Fibroblast of lung (primary cell): Measurements from ENCODE around the gene ADGRB3. TPM values are rescaled to one million over a fixed set of nuclear protein-coding genes. Genes with fewer than 3 reads are reported as not detected.

Experiments used
- DNase-seq, 2 donors: peaks; one replicate each; pipeline versions ENCODE4 v3.0.0 to v3.0.0-alpha.2; 2010; ENCODE audit warnings: low read depth in 2 of 2
- H2AFZ ChIP-seq: 2 replicates; pipeline ENCODE4 v1.5.1; 2012; ENCODE audit warnings: low read length, control low read depth, inconsistent platforms
- H3K27ac ChIP-seq: 2 replicates; pipeline ENCODE4 v1.5.1; 2011; ENCODE audit warnings: low read length, control low read depth; ENCODE audit not compliant: insufficient read depth
- H3K27me3 ChIP-seq: 2 replicates; pipeline ENCODE4 v1.5.1; 2011; ENCODE audit warnings: mild to moderate bottlenecking, low read length; ENCODE audit not compliant: control insufficient read depth, insufficient read depth
- H3K36me3 ChIP-seq: 2 replicates; pipeline ENCODE4 v1.5.1; 2011; ENCODE audit warnings: low read length; ENCODE audit not compliant: control insufficient read depth, insufficient read depth
- H3K4me1 ChIP-seq: 2 replicates; pipeline ENCODE4 v1.5.1; 2011; ENCODE audit warnings: low read length; ENCODE audit not compliant: control insufficient read depth, insufficient read depth; ENCODE audit errors: extremely low read depth
- H3K4me2 ChIP-seq: 2 replicates; pipeline ENCODE4 v1.5.1; 2011; ENCODE audit warnings: low read length, control low read depth; ENCODE audit not compliant: insufficient read depth; ENCODE audit errors: extremely low read depth
- H3K4me3 ChIP-seq, 4 experiments: fragments of 200-600 bp in 1 of 4; sonication (generic) in 1 of 4; replicated peaks in 1 of 4; 2 replicates each; pipeline ENCODE4 v1.5.1; 2011 to 2016; ENCODE audit warnings: low read length in 4 of 4, low read depth in 3 of 4, mild to moderate bottlenecking in 3 of 4, control low read depth in 2 of 4, inconsistent platforms in 1 of 4, mixed read lengths in 1 of 4; ENCODE audit not compliant: insufficient read depth in 1 of 4; ENCODE audit errors: control extremely low read depth in 1 of 4
- H3K79me2 ChIP-seq: 2 replicates; pipeline ENCODE4 v1.5.1; 2012; ENCODE audit warnings: mild to moderate bottlenecking, low read length, inconsistent platforms; ENCODE audit not compliant: control insufficient read depth, insufficient read depth
- H3K9ac ChIP-seq: 2 replicates; pipeline ENCODE4 v1.5.1; 2011; ENCODE audit warnings: mild to moderate bottlenecking, low read length, control low read depth; ENCODE audit not compliant: insufficient read depth
- H3K9me3 ChIP-seq: 2 replicates; pipeline ENCODE4 v1.5.1; 2012; ENCODE audit warnings: low read depth, low read length; ENCODE audit not compliant: control insufficient read depth, insufficient read depth
- H4K20me1 ChIP-seq: 2 replicates; pipeline ENCODE4 v1.5.1; 2011; ENCODE audit warnings: low read length; ENCODE audit not compliant: control insufficient read depth, insufficient read depth; ENCODE audit errors: extremely low read depth
- EZH2 ChIP-seq: IDR thresholded peaks from 2 replicates; pipeline ENCODE4 v1.5.1; 2012; ENCODE audit warnings: low read length, control low read depth, mild to moderate bottlenecking; ENCODE audit errors: missing control alignments
- polyA plus RNA-seq, 2 donors: library from polyadenylated mRNA; depleted of rRNA in 1 of 2; stranded (reverse) in 1 of 2; unstranded in 1 of 2; fragments of >200 nt; gene quantifications; 2 replicates each; pipeline ENCODE4 v1.2.1, GENCODE V29; 2011 to 2012; ENCODE audit warnings: missing spikeins in 1 of 2
- total RNA-seq: library from RNA; depleted of rRNA; stranded (reverse); fragments of >200 nt; gene quantifications from 2 replicates; pipeline ENCODE4 v1.2.1, GENCODE V29; 2014
- TF ChIP-seq, protein P1 (sequence below), 2 donors: IDR thresholded peaks in 1 of 2; conservative IDR thresholded peaks in 1 of 2; 1 replicate in 1 of 2; 2 replicates in 1 of 2; pipeline ENCODE4 v1.5.1; 2011 to 2012; ENCODE audit warnings: low read length in 2 of 2, control low read depth in 1 of 2, inconsistent platforms in 1 of 2, low read depth in 1 of 2, mild to moderate bottlenecking in 1 of 2

Gene ADGRB3
- total and polyA plus RNA-seq, 2 donors (not counting 1 experiment from before 2014, with no cell fraction given): 0.33 TPM; not detected in 1

DNA sequence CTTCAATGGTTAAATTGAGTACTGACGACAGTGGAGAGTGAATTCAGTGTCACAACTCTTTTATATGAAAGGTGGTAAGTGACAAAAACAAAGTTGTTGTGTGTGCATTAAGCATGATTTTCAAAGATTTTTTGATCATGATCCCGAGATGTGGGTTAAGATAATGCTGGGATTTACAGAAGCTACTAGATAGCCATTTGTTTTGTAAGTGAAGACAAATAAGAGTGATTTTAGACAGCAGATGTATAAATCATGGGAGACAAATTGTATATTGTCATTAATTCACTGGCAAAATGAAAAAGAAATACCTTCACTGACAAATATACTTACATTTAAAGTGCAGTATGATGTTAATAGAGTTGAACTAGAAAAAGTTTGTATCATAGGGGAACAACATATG lies 6.1 kb downstream of the ADGRB3 start:
- no peak for TF ChIP-seq EZH2
- TF ChIP-seq, protein P1, sequence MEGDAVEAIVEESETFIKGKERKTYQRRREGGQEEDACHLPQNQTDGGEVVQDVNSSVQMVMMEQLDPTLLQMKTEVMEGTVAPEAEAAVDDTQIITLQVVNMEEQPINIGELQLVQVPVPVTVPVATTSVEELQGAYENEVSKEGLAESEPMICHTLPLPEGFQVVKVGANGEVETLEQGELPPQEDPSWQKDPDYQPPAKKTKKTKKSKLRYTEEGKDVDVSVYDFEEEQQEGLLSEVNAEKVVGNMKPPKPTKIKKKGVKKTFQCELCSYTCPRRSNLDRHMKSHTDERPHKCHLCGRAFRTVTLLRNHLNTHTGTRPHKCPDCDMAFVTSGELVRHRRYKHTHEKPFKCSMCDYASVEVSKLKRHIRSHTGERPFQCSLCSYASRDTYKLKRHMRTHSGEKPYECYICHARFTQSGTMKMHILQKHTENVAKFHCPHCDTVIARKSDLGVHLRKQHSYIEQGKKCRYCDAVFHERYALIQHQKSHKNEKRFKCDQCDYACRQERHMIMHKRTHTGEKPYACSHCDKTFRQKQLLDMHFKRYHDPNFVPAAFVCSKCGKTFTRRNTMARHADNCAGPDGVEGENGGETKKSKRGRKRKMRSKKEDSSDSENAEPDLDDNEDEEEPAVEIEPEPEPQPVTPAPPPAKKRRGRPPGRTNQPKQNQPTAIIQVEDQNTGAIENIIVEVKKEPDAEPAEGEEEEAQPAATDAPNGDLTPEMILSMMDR (conservative IDR thresholded peaks at IDR 0.05 in 1 of 2, IDR thresholded peaks at IDR 0.05 in 1 of 2; ENCODE audit: low read depth in 1 of 2, low read length in 2 of 2): no peak
- H2AFZ ChIP-seq: no peak overlapping the region

DNA sequence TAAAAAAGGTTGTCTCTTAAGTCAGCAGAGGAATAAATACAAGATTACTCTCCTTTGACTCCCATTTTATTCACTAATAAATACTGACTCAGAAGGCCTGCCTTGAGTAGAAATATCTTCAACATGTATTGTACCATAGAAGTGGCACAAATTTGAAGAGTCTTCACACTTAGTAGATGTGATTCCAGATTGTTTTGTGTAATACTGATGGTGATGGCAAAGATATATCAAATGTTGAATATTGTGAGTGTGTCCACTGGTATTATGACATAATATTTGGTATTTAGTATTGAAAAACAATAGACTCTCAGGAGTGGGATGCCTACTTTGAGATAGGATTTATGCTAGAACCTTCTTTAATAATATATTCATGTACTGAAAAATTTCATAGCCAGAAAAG lies 7.0 kb downstream of the ADGRB3 start:
- Histone ChIP-seq H3K9ac (no peak overlapping the region), H3K9me3 (no peaks in the 10 kb centered on the region), H3K27me3 (no peaks in the 10 kb centered on the region), H3K79me2 (no peaks in the 10 kb centered on the region), H3K4me1 (no peaks in the 10 kb centered on the region), H2AFZ (no peak overlapping the region), H4K20me1 (no peaks in the 10 kb centered on the region), H3K4me3 (no peak overlapping the region), H3K27ac (no peak overlapping the region), H3K4me2 (no peak overlapping the region), H3K36me3 (no peaks in the 10 kb centered on the region)
- no peak for DNase-seq
- TF ChIP-seq EZH2: no peak
- TF ChIP-seq, protein P1 (conservative IDR thresholded peaks at IDR 0.05 in 1 of 2, IDR thresholded peaks at IDR 0.05 in 1 of 2; ENCODE audit: low read depth in 1 of 2, low read length in 2 of 2): no peak

More for the DNA sequence above, 6.1 kb downstream of the ADGRB3 start:
- H3K9me3 ChIP-seq: no peaks in the 10 kb centered on the region
- no peak overlapping the region for H3K27ac ChIP-seq
- DNase-seq: no peak
- H3K4me1 ChIP-seq: no peaks in the 10 kb centered on the region
- no peaks in the 10 kb centered on the region for H3K36me3 ChIP-seq
- H3K79me2 ChIP-seq: no peaks in the 10 kb centered on the region
- no peak overlapping the region for H3K4me2 ChIP-seq
- H3K27me3 ChIP-seq: peaks cover under 1% of the 10 kb centered on the region
- no peaks in the 10 kb centered on the region for H4K20me1 ChIP-seq
- no peak overlapping the region for H3K9ac ChIP-seq
- no peak overlapping the region for H3K4me3 ChIP-seq

DNA sequence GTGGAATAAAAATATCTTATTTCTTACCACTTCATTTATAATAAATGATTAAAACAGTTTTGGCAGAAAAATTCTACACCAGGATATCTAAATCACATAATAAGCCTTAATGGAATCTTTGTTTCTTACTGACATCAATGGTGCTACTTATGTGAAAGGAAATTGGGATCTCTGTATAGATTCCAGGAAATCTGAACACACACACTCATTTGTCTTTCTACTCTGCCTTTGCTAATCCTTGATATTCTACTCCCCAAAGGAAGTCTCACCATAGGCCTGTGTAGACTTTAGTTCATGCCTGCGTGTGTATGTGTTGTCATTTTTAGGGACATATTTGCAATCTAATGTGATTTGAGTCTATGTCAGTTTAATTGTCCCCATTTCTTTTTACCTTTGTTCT lies 7.9 kb downstream of the ADGRB3 start:
- H3K27ac ChIP-seq: no peak overlapping the region

More for the DNA sequence above, 7.9 kb downstream of the ADGRB3 start:
- DNase-seq: no peak
- H3K79me2 ChIP-seq: no peaks in the 10 kb centered on the region
- H3K4me2 ChIP-seq: no peak overlapping the region
- H3K9me3 ChIP-seq: no peaks in the 10 kb centered on the region
- no peaks in the 10 kb centered on the region for H3K4me1 ChIP-seq
- no peaks in the 10 kb centered on the region for H3K36me3 ChIP-seq
- no peaks in the 10 kb centered on the region for H4K20me1 ChIP-seq
- no peak overlapping the region for H3K9ac ChIP-seq
- H2AFZ ChIP-seq: no peak overlapping the region
- H3K27me3 ChIP-seq: no peaks in the 10 kb centered on the region
- no peak overlapping the region for H3K4me3 ChIP-seq
- no peak for TF ChIP-seq EZH2
- TF ChIP-seq, protein P1 (conservative IDR thresholded peaks at IDR 0.05 in 1 of 2, IDR thresholded peaks at IDR 0.05 in 1 of 2; ENCODE audit: low read depth in 1 of 2, low read length in 2 of 2): no peak
